Stimulated activated CD4-positive, alpha-beta T cell treated with anti-CD3 and anti-CD28 coated beads, TNF-alpha, amount 100 ng/mL, for 4 hours (primary cell): ENCODE measurements around the gene BBOF1.
"Not testable (repeated sequence)": the region's sequence is repeated elsewhere in the genome, so short reads cannot be mapped to it uniquely, and the experiment has no call there.

Experiments used
- DNase-seq, 3 experiments: peaks; one replicate each; pipeline ENCODE4 v3.0.0-alpha.2; 2020; ENCODE audit warnings: low read depth in 3 of 3

Gene BBOF1

GRCh38 chr14:74089251-74090020 is 70.3 kb downstream of the BBOF1 start:
- no peak for DNase-seq

GRCh38 chr14:74105381-74105780 is 86.2 kb downstream of the BBOF1 start:
- DNase-seq, result no peak

- no peak for DNase-seq
These were observed 90.2 kb downstream of the BBOF1 start for GRCh38 chr14:74109369-74109768.

GRCh38 chr14:74111395-74112216 is 92.5 kb downstream of the BBOF1 start:
- DNase-seq, result not testable (repeated sequence)
